Measurements from ENCODE around the gene RXYLT1.
A peak's percentile ranks its signal among the peaks of the same experiment; 100 is the strongest.

The RXYLT1 gene

GRCh38 chr12:63747553-63747952, 32.2 kb upstream of the RXYLT1 start:
- H3K36me3 ChIP-seq (ENCODE audit: low read depth) = no peaks in the 10 kb centered on the region
- no peak for DNase-seq (ENCODE audit: low spot score)
- no peaks in the 10 kb centered on the region for H3K4me1 ChIP-seq (ENCODE audit: insufficient read depth, poor library complexity, severe bottlenecking)

GRCh38 chr12:63752283-63752682, 27.4 kb upstream of the RXYLT1 start:
- DNase-seq (ENCODE audit: low spot score) = no peak
- Histone ChIP-seq H3K9me3 (ENCODE audit: severe bottlenecking) (no peaks in the 10 kb centered on the region), H3K27ac (ENCODE audit: poor library complexity, severe bottlenecking) (no peak overlapping the region), H3K36me3 (ENCODE audit: low read depth) (no peaks in the 10 kb centered on the region), H3K4me1 (ENCODE audit: insufficient read depth, poor library complexity, severe bottlenecking) (no peaks in the 10 kb centered on the region), H3K27me3 (ENCODE audit: insufficient read depth, poor library complexity, severe bottlenecking) (no peaks in the 10 kb centered on the region), H3K4me3 (ENCODE audit: severe bottlenecking) (no peak overlapping the region)
- TF ChIP-seq CTCF (IDR thresholded peaks at IDR 0.05; ENCODE audit: poor library complexity, severe bottlenecking) = no peak
- no peak for ATAC-seq (ENCODE audit: low read depth)

More at GRCh38 chr12:63747553-63747952, 32.2 kb upstream of the RXYLT1 start:
- no peak for ATAC-seq (ENCODE audit: low read depth)
- no peak overlapping the region for H3K27ac ChIP-seq (ENCODE audit: poor library complexity, severe bottlenecking)
- no peaks in the 10 kb centered on the region for H3K27me3 ChIP-seq (ENCODE audit: insufficient read depth, poor library complexity, severe bottlenecking)
- no peaks in the 10 kb centered on the region for H3K9me3 ChIP-seq (ENCODE audit: severe bottlenecking)
- no peak overlapping the region for H3K4me3 ChIP-seq (ENCODE audit: severe bottlenecking)
- TF ChIP-seq CTCF (IDR thresholded peaks at IDR 0.05; ENCODE audit: poor library complexity, severe bottlenecking) = no peak

- H3K27ac ChIP-seq (ENCODE audit: poor library complexity, severe bottlenecking) = no peak overlapping the region
- DNase-seq (ENCODE audit: low spot score) = no peak
- H3K27me3 ChIP-seq (ENCODE audit: insufficient read depth, poor library complexity, severe bottlenecking) = peaks cover 6% of the 10 kb centered on the region
- no peak overlapping the region for H3K4me3 ChIP-seq (ENCODE audit: severe bottlenecking)
- H3K4me1 ChIP-seq (ENCODE audit: insufficient read depth, poor library complexity, severe bottlenecking) = no peaks in the 10 kb centered on the region
- H3K9me3 ChIP-seq (ENCODE audit: severe bottlenecking) = no peaks in the 10 kb centered on the region
- no peaks in the 10 kb centered on the region for H3K36me3 ChIP-seq (ENCODE audit: low read depth)
- no peak for TF ChIP-seq CTCF (IDR thresholded peaks at IDR 0.05; ENCODE audit: poor library complexity, severe bottlenecking)
- no peak for ATAC-seq (ENCODE audit: low read depth)
These were observed 26.9 kb upstream of the RXYLT1 start for GRCh38 chr12:63752841-63753240.

- Histone ChIP-seq H3K4me1 (ENCODE audit: insufficient read depth, poor library complexity, severe bottlenecking) (no peaks in the 10 kb centered on the region), H3K9me3 (ENCODE audit: severe bottlenecking) (no peaks in the 10 kb centered on the region), H3K27ac (ENCODE audit: poor library complexity, severe bottlenecking) (no peak overlapping the region), H3K4me3 (ENCODE audit: severe bottlenecking) (no peak overlapping the region), H3K36me3 (ENCODE audit: low read depth) (no peaks in the 10 kb centered on the region), H3K27me3 (ENCODE audit: insufficient read depth, poor library complexity, severe bottlenecking) (peaks cover 9% of the 10 kb centered on the region)
- DNase-seq (ENCODE audit: low spot score) (no peak), ATAC-seq (ENCODE audit: low read depth) (peak; percentile 49; the same call in 1 of the 3 replicates)
- peak; percentile 31 for TF ChIP-seq CTCF (IDR thresholded peaks at IDR 0.05; ENCODE audit: poor library complexity, severe bottlenecking)
These were observed 26.0 kb upstream of the RXYLT1 start for GRCh38 chr12:63753743-63754142.

- ATAC-seq (ENCODE audit: low read depth) (no peak), DNase-seq (ENCODE audit: low spot score) (no peak)
- Histone ChIP-seq H3K4me1 (ENCODE audit: insufficient read depth, poor library complexity, severe bottlenecking) (no peaks in the 10 kb centered on the region), H3K27ac (ENCODE audit: poor library complexity, severe bottlenecking) (no peak overlapping the region), H3K4me3 (ENCODE audit: severe bottlenecking) (no peak overlapping the region), H3K36me3 (ENCODE audit: low read depth) (no peaks in the 10 kb centered on the region), H3K27me3 (ENCODE audit: insufficient read depth, poor library complexity, severe bottlenecking) (peaks cover 10% of the 10 kb centered on the region), H3K9me3 (ENCODE audit: severe bottlenecking) (no peaks in the 10 kb centered on the region)
- no peak for TF ChIP-seq CTCF (IDR thresholded peaks at IDR 0.05; ENCODE audit: poor library complexity, severe bottlenecking)
These were observed 15.2 kb upstream of the RXYLT1 start for GRCh38 chr12:63764481-63764880.
